GM18505 (cell line): ENCODE measurements around the gene STEAP3.

Experiments used
- ATAC-seq: cut with Tn5 transposase; IDR thresholded peaks from one replicate; pipeline ENCODE4 v1.9.1; 2021; ENCODE audit not compliant: unreplicated experiment
- POLR2A ChIP-seq: IDR thresholded peaks from 4 replicates; pipeline ENCODE4 v1.6.1; 2011; ENCODE audit warnings: borderline replicate concordance; ENCODE audit not compliant: insufficient read depth, insufficient read length; ENCODE audit errors: extremely low read depth

STEAP3 gene

GRCh38 chr2:119307419-119308140 is 83.9 kb downstream of the STEAP3 start:
- no peak for TF ChIP-seq POLR2A
- ATAC-seq = no peak

GRCh38 chr2:119308793-119309330 is 85.2 kb downstream of the STEAP3 start:
- no peak for ATAC-seq
- no peak for TF ChIP-seq POLR2A

DNA sequence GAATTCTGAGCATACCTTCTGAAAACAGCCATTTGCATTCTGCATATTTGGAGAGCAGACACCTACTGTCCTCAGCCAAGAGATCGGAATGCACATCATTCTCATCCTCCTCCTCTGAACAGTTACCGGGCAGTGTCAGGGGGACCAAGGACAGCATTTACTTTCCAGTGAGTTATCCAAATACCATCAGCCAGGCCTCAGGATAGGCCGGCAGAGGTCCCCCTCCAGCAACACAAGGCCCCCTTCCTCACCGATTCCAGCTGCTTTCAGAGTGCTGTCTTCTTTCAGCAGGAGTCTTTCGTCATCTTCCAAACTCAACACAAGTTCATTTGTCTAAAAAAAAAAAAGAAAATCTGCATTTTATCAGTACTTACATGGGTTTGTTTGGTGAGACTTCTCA is 87.7 kb downstream of the STEAP3 start:
- no peak for ATAC-seq
- TF ChIP-seq POLR2A = no peak

DNA sequence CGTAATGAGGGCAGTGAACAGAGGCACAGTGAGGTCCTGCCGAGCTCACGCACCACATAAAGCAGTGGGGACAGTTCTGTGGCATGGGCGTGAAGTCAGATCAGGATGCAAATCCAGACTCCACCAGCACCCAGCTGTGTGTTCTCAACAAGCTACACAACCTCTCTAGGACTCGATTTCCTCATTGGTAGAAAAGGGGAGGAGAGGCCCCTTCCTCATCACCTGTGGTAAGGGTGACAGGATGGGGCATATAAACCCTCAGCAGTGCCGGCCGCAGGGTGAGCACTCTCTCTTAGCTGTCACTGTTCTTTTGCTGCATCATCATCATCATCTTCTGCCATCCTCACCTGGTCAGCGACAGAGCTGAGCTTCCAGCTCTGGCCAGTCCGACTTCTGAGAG is 88.2 kb downstream of the STEAP3 start:
- no peak for TF ChIP-seq POLR2A

More for the DNA sequence above, 88.2 kb downstream of the STEAP3 start:
- no peak for ATAC-seq
